ENCODE data around the gene EPN1.

The EPN1 gene

DNA sequence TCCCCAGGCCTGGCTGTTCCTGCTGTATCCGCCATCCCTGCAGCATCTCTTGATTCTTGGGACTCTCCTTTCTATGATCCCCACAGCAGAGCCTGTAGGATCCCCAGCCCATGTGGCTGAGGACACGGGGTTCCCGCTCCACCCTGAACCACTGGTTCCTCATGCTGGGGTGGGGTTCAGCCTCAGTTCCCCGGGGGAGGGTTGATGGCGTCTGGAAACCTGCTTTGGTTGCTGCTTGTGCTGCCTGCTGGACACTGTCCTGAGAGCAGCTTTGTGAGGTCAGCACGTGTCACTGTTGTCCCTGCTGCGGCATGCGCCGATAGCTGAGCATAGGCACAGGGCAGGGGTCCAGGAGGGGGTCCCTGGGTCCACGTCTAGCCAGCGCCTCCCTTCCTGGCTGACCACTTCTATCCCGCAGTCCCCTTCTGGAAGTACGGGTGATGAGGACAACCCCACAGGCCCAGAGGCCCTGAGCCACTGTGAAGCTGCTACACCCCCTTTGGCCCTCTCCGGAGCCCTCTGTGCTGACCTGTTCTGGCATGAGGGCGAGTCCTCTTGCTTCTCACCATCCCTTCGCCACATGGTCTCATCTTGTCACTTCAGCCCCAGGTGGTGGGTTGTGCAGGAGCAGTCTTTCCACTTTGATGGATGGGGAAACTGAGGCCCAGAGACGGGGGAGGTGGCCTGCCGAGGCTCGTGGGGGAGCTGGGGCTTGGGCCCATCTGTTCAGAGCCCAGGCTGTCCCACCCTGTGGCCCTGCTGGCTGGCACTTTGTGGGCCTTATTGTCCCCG lies 5.5 kb downstream of the EPN1 start:
- no peak for FAIRE-seq

DNA sequence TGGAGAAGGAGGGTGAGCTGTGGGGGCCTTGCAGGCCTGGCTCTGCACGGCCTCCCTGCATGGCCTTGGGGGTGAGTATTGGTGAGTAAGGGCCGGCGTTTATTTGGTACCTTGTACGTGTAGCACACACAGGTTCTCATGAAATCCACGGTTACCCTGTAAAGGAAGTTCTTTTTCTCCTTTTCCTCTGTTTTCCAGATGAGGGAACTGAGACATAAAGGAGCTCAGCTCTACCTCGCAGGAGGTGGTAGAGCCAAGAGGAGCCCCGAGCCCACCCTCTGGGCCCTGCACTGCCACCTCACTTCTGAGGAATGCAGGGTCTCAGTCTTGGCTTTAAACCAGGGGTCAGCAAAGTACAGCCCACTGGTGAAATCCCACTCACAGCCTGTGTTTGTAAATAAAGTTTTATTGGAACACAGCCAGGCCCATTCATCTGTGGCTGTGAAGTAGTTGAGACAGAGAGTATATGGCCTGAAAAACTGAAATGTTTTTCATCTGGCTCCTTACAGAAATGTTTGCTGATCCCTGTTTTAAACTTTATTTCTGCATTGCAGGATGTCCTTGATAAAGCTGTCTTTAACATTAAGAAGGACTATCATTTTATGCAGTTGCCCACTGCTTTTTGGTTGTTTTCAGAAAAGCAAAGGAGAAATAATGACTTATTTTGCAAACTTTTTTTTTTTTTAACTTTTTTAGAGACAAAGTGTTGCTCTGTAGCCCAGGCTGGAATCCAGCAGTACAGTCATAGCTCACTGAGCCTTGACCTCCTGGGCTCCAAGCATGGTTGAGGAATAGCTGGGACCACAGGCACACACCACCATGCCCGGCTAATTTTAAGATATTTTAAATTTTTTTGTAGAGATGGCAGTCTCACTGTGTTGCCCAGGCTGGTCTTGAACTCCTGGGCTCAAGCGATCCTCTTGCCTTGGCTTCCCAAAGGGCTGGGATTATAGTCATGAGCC lies 6.4 kb downstream of the EPN1 start:
- FAIRE-seq: no peak

DNA sequence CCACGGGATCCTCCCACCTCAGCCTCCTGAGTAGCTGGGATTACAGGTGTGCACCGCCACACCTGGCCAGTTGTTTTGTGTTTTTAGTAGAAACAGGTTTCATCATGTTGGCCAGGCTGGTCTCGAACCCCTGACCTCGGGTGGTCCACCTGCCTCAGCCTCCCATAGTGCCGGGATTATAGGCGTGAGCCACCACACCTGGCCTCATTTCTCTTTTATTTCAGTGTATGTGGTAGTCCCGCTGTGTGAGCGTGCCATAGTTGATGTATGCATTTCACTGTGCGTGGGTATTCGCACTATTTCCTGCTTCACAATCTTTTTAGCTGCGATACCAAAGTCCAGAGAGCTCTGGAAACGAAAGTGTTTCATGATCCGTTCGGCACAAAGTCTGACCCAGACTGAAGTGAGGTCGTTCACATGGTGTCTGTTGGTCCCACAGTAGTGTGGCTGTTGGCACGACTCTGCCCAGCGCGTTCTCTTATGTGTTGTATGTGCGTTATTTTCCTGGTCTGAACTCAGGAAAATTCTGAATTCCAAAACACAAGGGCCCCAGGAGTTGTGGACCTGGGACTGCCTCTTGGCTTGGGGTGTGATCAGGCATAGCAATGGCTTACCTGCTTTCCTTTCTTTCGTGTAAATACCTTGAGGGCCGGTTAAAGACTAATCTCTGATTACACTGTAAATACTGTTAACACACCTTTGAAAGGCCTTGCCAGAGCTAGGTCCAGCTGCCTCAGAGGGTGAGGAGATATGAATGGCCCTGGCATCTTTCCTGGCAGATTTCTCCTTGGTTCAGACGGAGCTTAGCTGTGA lies 8.6 kb downstream of the EPN1 start:
- FAIRE-seq: no peak

DNA sequence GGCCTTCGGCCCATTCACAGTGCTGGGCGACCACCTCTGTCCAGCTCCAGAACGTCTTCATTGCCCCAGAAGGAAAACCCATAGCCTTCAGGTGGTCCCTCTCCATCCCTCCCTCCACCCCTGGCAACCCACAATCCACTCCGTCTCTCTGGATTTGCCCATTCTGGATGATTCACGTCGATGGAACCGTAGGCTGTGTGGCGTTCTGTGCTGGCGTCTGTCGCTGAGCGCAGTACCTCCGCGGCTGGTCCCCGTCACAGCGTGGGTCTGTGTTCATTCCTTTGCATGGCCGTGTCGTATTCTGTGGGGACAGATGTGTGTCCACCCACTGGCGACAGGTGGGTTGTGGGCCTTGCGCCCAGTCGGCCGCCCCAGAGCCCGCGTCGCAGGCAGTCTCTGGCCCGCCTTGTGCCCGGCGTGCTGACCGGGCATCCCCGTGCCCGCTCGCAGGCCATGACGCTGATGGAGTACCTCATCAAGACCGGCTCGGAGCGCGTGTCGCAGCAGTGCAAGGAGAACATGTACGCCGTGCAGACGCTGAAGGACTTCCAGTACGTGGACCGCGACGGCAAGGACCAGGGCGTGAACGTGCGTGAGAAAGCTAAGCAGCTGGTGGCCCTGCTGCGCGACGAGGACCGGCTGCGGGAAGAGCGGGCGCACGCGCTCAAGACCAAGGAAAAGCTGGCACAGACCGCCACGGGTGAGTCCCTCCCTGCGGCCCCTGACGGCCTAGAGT lies 10.1 kb downstream of the EPN1 start:
- FAIRE-seq: no peak

DNA sequence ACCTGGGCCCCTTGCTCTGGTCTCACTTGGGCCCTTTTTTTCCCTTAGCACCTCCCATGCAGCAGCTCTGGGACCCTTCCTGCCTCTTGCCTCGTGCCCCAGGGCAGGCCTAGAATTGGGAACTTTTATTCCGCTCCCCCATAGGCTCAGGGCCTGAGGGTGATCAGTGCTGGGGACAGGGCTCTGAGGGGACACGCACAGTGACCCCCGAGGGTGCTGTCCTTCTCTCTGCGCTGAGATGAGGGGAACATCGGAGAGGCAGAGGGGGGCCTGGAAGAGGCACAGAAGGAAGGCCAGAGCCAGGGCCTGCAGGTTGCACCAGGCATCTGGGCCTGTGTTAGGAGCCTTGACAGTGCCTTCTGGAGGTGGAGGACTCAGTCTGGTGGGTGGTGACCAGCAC lies 10.8 kb downstream of the EPN1 start:
- FAIRE-seq: no peak

DNA sequence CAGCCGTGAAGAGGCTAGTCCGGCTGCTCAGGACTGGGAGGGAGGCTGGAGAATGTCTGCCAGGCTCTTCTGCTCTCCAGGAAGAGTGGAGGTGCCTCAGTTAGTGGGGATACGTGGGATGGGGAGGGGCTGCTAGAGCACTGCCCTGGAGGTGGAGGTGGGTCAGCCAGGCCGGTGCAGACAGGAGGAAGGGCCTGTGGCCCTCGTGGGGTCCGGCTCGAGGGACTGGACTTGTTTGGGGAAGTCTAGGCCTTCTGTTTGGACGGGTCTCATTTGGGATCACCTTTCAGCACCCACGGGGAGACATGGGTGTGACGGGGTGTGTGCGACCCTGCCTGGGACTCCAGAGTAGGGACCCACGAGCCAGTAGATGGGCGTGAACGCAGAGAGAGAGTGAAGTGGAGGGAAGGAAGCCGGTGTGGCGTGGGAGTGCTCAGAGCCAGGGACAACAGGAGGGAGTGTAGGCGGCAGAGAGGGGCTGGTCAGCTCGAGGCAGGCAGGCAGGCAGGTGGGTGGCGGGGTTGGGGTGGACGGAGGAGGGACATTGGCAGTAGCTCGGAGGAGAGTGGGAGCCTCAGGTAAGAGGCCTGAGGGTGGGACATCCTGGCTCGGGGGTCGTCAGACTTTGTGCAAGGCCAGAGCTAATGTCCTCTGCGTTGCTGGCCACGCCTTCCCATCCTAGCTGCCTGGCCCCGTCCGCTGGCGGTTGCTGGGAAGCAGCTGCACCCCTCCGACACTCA lies 11.5 kb downstream of the EPN1 start:
- no peak for FAIRE-seq

DNA sequence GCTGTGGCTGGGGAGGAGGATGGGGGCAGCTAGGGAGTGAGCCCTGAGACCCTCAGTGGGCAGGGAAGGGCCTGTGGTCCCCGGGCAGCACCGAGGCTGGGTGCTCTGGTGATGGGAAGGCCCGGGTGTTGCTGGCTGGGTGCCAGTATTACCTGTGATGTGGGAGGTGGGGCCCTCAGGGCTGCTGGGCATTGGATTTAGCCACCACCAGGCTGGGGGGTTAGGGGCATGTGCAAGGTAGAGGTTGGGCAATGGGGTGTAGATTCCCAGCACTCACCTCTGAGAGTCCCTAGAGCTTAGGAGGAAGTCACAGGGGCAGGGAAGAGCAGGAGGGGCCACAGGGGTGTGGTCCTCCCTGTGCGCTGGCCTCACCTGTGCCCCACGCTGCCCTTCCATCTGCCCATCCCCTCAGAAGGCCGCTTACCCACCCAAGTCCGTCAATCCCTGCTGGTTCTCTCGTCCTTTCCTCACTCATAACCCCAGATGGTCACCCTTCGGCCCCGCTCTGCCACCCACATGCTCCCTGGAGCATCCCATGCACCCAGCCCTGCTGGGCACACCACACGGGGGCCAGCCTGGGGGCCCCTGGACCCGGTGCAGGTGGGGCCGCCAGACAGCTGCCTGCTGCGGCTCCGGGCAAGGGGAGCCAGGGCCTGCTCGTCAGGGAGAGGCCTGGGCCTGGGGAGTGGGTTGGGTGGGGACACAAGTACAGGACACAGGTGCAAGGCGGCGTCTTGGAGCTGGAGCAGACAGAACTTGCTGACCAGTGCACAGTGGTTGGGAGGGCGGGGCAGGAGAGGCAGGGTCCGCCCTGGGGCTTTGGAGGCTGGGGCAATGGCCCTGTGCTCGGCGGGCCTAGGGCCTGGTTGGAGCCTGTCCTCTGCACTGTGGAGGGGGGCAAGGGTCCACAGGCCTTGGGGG lies 12.5 kb downstream of the EPN1 start:
- no peak for FAIRE-seq

DNA sequence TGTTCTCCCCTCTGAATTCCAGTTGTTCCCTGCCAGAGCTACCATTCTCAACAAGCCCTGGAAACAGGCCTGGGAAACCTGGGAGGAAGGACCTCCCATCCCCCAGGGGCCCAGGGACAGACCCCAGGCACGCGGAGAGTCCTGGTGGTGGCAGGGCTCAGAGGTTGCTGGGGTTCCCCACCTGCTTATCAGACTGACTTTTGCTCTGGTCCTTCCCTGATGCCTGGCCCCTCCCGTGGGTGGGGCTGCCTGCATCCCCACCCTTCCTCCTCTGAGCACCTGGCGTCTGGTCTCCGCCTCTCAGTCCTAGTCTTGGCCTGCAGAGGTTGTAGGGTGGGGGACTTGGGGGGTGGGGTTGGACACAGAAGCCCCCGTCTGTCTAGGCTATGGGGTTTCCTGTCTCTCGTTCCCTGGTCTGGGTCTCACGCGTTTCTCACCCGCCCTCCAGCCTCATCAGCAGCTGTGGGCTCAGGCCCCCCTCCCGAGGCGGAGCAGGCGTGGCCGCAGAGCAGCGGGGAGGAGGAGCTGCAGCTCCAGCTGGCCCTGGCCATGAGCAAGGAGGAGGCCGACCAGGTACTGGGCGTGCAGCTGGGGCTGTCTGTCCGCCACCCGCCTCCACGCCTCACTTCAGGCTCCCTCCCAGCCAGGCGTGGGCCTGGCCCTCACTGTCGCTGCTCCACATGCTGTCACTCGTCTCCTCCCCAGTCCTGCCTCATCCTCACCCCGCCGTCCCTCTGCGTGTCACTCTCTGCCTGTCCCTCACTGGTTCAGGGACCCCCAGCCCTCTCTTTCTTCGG lies 13.6 kb downstream of the EPN1 start:
- no peak for FAIRE-seq

DNA sequence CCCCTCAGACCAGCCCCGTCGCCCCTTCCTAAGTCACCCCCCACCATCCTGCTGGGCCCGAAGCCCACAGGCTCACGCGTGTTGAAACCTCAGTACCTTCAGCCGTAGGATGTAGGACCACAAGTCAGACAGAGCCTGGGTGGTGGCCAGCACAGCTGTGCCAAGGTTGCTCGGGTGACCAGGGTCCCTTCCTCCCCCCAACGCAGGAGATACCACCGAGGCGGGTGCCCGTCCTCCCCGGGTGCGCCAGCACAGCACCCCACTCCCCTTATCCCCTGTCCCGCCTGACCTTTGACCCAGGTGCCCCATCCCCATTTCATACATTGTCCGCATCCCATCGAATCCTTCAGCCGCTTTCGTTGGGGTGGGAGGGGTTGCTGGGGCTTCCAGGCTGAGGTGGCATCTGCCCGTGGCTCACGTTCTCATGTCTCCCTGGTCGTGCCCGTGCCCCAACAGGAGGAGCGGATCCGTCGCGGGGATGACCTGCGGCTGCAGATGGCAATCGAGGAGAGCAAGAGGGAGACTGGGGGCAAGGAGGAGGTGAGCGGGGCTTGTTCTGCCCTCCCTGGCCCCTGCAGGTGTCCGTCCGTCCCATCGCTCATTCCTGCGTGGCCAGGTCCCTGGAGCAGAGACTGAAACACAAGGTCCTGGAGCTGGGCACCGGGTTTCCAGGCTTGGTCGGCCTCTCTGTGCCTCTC lies 14.5 kb downstream of the EPN1 start:
- no peak for FAIRE-seq

DNA sequence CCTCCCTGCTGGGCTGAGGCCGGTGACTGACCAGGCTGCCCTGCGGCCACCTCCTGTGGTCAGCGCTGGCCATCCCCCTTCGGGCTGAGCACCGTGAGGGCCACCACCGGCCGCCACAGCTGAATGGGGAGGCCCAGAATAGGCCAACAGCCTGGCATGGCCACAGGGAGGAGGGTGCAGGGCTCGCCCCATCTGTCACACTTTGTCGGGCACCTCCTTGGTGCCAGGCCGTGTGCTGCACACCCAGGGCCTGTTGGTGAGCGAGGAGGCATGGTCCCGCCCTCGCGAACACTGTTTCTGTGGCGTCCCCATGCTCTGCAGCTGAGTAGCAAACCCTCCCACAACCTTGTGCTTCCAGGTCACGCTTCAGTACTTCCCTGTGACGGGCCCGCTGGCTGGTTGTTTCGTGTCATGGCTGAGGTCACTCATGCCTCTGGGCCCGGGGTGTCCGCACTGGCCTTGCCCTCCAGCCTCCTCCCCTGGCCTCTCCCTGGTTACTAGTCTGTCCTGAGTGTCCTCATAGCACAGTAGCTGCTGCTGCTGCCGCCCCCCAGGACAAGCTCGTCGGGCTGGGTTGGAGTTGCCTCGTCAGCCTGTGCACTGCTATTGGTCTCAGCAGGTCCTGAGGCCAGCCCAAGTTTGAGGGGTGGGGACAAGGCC lies 15.2 kb downstream of the EPN1 start:
- FAIRE-seq: no peak

DNA sequence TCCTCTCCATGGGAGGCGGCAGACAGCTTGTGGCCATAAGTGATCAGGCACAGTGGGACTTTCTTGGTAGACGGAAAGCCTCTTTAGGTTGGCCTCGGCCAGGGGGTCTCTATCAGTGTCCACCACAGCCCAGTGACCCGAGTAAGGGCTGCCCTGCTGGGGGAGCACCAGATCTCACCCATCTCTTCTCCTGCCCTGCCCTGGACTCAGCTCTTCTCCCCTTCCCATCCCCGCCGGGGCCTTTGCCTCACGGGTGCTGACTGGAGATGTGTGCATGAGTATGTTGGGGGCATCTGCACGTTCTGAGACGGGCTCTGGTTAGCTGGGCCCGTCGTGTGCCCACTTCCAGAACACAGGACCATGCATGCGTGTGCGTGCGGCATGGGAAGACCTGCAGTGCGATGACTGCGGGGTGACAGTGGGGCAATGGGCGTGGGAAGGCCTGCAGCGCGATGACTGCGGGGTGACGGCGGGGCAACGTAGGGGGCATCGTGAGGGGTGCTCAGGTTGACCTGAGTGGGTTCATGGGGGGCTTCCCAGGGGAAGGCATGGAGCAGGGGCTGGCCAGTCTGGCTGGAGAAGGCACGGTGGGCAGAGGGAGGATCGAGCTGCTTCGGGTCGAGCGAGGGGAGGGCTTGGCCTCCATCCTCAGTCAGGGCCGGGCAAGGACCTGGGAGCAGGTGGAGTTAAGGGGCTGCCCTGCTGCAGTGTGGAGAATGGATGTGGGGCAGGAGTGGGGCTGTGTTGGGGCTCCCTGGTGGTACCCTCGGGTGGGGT lies 15.9 kb downstream of the EPN1 start:
- no peak for FAIRE-seq

DNA sequence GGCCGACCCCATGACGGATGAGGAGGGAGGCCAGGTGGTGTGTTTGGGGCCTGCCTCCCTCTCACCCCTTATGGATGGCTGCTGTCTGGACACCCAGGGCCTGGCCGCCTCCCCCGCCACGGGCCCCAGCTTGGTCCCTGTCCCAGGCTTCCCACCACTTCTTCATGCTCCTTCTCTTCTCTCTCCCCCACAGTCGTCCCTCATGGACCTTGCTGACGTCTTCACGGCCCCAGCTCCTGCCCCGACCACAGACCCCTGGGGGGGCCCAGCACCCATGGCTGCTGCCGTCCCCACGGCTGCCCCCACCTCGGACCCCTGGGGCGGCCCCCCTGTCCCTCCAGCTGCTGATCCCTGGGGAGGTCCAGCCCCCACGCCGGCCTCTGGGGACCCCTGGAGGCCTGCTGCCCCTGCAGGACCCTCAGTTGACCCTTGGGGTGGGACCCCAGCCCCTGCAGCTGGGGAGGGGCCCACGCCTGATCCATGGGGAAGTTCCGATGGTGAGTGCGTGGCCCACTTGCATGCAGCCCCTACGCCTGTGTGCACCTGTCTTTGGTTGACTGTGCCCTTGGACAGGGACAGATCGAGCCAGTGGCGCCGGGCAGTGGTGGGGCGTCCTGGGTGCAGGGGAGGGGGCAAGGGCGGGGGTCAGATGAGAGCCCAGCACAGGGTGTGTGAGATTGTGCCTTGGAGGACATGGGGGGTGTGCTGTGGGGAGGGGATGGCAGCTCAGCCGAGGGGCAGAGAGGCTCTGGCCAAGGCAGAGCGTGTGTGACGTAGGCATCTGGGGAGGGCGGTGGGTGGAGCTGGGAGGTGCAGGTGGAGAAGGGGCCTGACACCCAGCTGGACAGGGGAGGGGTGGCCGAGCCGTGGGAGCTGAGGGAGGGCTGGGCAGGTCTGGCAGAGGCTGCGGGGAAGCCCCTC lies 16.8 kb downstream of the EPN1 start:
- no peak for FAIRE-seq

DNA sequence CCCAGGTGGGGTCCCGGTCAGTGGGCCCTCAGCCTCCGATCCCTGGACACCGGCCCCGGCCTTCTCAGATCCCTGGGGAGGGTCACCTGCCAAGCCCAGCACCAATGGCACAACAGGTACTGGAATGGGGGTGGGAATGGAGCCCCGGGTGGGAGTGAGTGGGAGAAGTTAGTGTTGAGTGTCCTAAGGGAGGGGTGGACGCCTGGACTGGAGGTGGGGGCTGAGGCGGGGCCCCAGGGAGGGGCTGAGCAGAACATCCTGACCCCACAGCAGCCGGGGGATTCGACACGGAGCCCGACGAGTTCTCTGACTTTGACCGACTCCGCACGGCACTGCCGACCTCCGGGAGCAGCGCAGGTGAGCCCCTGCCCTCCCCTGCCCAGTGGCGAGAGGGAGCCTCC lies 17.7 kb downstream of the EPN1 start:
- FAIRE-seq: no peak

DNA sequence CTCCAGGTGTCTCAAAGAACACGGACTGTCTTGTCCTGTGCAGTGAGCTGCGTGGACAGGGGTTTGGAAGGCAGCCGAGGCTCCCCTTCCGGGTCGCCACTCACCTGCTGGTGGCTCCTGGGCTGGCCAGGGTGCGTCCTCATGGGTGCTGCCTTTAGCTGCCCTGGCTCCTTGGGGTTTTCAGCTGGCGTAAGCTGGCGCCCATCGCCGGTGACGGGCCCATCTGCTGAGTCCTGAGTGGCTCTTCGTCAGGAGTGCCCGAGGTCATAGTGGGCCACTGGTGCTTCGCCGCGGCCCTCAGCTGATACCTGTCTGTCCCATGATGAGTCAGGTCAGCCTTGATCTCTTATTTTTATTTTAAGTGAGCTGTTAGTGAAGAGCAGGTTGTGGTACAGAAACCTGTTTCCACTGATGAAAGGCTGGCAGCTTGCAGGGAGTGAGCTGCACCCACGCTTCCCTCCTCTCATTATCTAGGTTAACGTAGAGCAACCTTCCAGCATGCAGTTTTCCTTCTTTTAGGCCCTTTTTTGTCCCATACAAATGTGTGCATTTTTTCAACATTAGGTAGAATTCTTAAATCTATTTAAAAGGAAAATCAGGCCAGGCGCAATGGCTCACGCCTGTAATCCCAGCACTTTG lies 18.4 kb downstream of the EPN1 start:
- FAIRE-seq: no peak

DNA sequence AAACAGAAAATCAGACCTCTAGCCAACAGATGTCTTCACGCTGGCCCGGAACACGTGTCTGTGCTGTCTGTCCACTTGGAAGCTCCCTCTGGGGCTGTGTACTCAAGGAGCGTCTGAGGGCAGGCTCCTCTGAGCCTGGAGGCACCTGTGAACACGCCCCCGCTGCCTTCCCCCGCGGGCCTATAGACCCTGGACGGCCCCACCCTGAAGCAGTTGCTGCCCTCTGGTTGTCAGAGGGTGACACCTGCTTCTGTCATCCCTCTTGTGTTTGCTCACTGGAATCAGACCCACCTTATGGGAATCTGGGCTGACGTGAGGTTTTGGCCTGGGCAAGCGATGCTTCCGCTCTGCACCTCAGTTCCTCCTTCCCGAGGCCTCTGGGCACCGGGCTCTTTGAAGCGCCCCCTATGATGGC lies 19.2 kb downstream of the EPN1 start:
- no peak for FAIRE-seq
